ENCODE results near the gene DNAJB1. TPM values are rescaled to one million over a fixed set of nuclear protein-coding genes. Genes with fewer than 3 reads are reported as not detected.

Gene DNAJB1
- total RNA-seq, 6 experiments from 2014 or later = 99.2 to 138 (median 103) TPM

Small RNA genes lying within 50 kb of the gene (microRNA-seq; reads per million reads assigned to microRNA genes)
- gene MIR639 = 2.3 reads per million

Other genes with a start within 250 kb of the DNAJB1 start
- gene ADGRE5, start 137.0 kb downstream of the DNAJB1 start, total RNA-seq (2021; fragmentation: NEBNext Ultra II Directional; extraction: Animal tissue kit (Norgen Biotek cat#: 25700)) = 10 to 100 TPM; 79.7 to 91.9 (median 85.4) TPM
- 10 to 100 TPM; 52.5 to 82.7 (median 78.0) TPM for gene DDX39A, start 99.1 kb downstream of the DNAJB1 start, total RNA-seq (2021; fragmentation: NEBNext Ultra II Directional; extraction: Animal tissue kit (Norgen Biotek cat#: 25700))
- 100 to 1,000 TPM; 132 to 173 (median 149) TPM for gene PKN1, start 85.1 kb downstream of the DNAJB1 start, total RNA-seq (2021; fragmentation: NEBNext Ultra II Directional; extraction: Animal tissue kit (Norgen Biotek cat#: 25700))
- 1 to 10 TPM in 2 of 6 experiments, under 1 TPM in 4; 0.41 to 4.1 (median 0.62) TPM for gene PTGER1, start 43.0 kb downstream of the DNAJB1 start, total RNA-seq (2021; fragmentation: NEBNext Ultra II Directional; extraction: Animal tissue kit (Norgen Biotek cat#: 25700))
- 100 to 1,000 TPM; 169 to 204 (median 181) TPM for gene GIPC1, start 22.3 kb downstream of the DNAJB1 start, total RNA-seq (2021; fragmentation: NEBNext Ultra II Directional; extraction: Animal tissue kit (Norgen Biotek cat#: 25700))
- gene TECR, start 11.2 kb upstream of the DNAJB1 start, total RNA-seq (2021; fragmentation: NEBNext Ultra II Directional; extraction: Animal tissue kit (Norgen Biotek cat#: 25700)) = 100 to 1,000 TPM; 101 to 132 (median 118) TPM
- 100 to 1,000 TPM; 167 to 227 (median 199) TPM for gene NDUFB7, start 53.7 kb upstream of the DNAJB1 start, total RNA-seq (2021; fragmentation: NEBNext Ultra II Directional; extraction: Animal tissue kit (Norgen Biotek cat#: 25700))
- gene CLEC17A, start 64.7 kb upstream of the DNAJB1 start, total RNA-seq (2021; fragmentation: NEBNext Ultra II Directional; extraction: Animal tissue kit (Norgen Biotek cat#: 25700)) = not detected
- gene ADGRE3, start 156.4 kb upstream of the DNAJB1 start, total RNA-seq (2021; fragmentation: NEBNext Ultra II Directional; extraction: Animal tissue kit (Norgen Biotek cat#: 25700)) = not detected
- gene ZNF333, start 171.7 kb upstream of the DNAJB1 start, total RNA-seq (2021; fragmentation: NEBNext Ultra II Directional; extraction: Animal tissue kit (Norgen Biotek cat#: 25700)) = 10 to 100 TPM in 1 of 6 experiments, 1 to 10 TPM in 5; 7.9 to 10.0 (median 9.1) TPM

All from HFFc6 (cell line).